SU-DHL-6 (cell line): ENCODE results near the gene NPTXR.

Experiments used
- H2AFZ ChIP-seq: fragments of 200-600 bp; sonication (generic); 2 replicates; pipeline ENCODE4 v1.6.1; 2014; ENCODE audit warnings: low read depth, mild to moderate bottlenecking, moderate library complexity, mixed read lengths, antibody characterized with exemption, low read length; ENCODE audit not compliant: severe bottlenecking
- H3F3A ChIP-seq: fragments of 200-600 bp; shearing (Covaris generic); 2 replicates; pipeline ENCODE4 v1.6.0; 2016; ENCODE audit warnings: antibody characterized with exemption, mild to moderate bottlenecking; ENCODE audit not compliant: insufficient read depth
- H3K27ac ChIP-seq: fragments of 200-600 bp; sonication (generic); 2 replicates; pipeline ENCODE4 v1.5.1; 2016; ENCODE audit warnings: low read depth, mild to moderate bottlenecking, low read length, moderate library complexity, mixed read lengths
- H3K27me3 ChIP-seq: fragments of 200-600 bp; sonication (generic), shearing (Covaris generic); 2 replicates; pipeline ENCODE4 v1.6.0; 2014; ENCODE audit warnings: mild to moderate bottlenecking, low read length
- H3K36me3 ChIP-seq: fragments of 200-600 bp; sonication (generic); 2 replicates; pipeline ENCODE4 v1.6.1; 2014; ENCODE audit warnings: mild to moderate bottlenecking, low read length, mixed read lengths
- H3K4me2 ChIP-seq: fragments of 300-600, 200-600 bp; shearing (Covaris generic), sonication (generic); 2 replicates; pipeline ENCODE4 v1.6.0; 2014; ENCODE audit warnings: low read length, low read depth, mild to moderate bottlenecking; ENCODE audit not compliant: poor library complexity, severe bottlenecking
- H3K4me3 ChIP-seq: fragments of 200-600 bp; sonication (generic); 2 replicates; pipeline ENCODE4 v1.5.1; 2014; ENCODE audit warnings: antibody characterized with exemption, low read length, mild to moderate bottlenecking, mixed read lengths; ENCODE audit not compliant: insufficient read depth, poor library complexity, severe bottlenecking
- H3K79me2 ChIP-seq: fragments of 200-600 bp; sonication (generic); 2 replicates; pipeline ENCODE4 v1.6.1; 2014; ENCODE audit warnings: mild to moderate bottlenecking, low read length, moderate library complexity; ENCODE audit not compliant: insufficient read depth
- H3K9ac ChIP-seq: fragments of 200-600 bp; sonication (generic); 2 replicates; pipeline ENCODE4 v1.7.0; 2014; ENCODE audit warnings: mild to moderate bottlenecking, low read length
- H3K9me2 ChIP-seq: fragments of 200-600 bp; sonication (generic); replicated peaks from 2 replicates; pipeline ENCODE4 v1.6.1; 2014; ENCODE audit warnings: low read length; ENCODE audit not compliant: insufficient read depth
- H3K9me3 ChIP-seq: fragments of 200-600 bp; sonication (generic); 2 replicates; pipeline ENCODE4 v1.6.1; 2014; ENCODE audit warnings: low read length, mixed read lengths; ENCODE audit not compliant: insufficient read depth
- H4K20me1 ChIP-seq: fragments of 200-600 bp; sonication (generic); 2 replicates; pipeline ENCODE4 v1.6.1; 2014; ENCODE audit warnings: low read depth, mild to moderate bottlenecking, antibody characterized with exemption, low read length, moderate library complexity, mixed read lengths
- EZH2phosphoT487 ChIP-seq: fragments of 200-600 bp; sonication (generic), shearing (Covaris generic); conservative IDR thresholded peaks from 2 replicates; pipeline ENCODE4 v1.6.1; 2018; ENCODE audit warnings: mild to moderate bottlenecking, antibody characterized with exemption, low read length, moderate library complexity, mixed read lengths
- TF ChIP-seq, protein P1 (sequence below): fragments of 200-600 bp; sonication (generic); IDR thresholded peaks from one replicate; pipeline ENCODE4 v1.5.1; 2017; ENCODE audit warnings: antibody characterized with exemption, mild to moderate bottlenecking, low read length, moderate library complexity; ENCODE audit not compliant: insufficient read depth, poor library complexity, severe bottlenecking

NPTXR gene

DNA sequence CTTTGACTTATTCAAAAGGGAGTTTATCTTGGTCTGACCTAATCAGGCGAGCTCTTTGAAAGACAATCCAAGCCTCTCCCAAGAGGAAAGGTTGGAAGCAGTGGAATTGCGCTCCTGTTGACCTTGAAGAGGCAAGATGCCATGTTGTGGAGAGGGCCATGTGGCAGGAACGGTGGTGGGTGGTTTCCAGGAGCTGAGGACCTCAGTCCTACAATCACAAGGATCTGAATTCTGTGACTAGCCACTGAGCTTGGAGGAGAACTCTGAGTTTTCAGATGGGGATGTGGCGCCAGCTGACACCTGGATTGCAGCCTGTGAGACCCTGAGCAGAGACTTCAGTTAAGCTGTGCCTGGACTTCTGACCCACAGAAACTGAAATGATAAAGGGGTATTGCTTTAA lies 34.2 kb upstream of the NPTXR start:
- Histone ChIP-seq H2AFZ (no peak overlapping the region), H3K9ac (no peak overlapping the region), H3K9me3 (no peaks in the 10 kb centered on the region), H3K4me2 (no peak overlapping the region), H3K36me3 (no peaks in the 10 kb centered on the region), H3K4me3 (no peak overlapping the region), H3K27me3 (no peaks in the 10 kb centered on the region), H3K9me2 (no peaks in the 10 kb centered on the region), H4K20me1 (no peaks in the 10 kb centered on the region), H3K27ac (no peak overlapping the region), H3K79me2 (no peaks in the 10 kb centered on the region), H3F3A (no peaks in the 10 kb centered on the region)
- TF ChIP-seq EZH2phosphoT487, result no peak
- TF ChIP-seq, protein P1, sequence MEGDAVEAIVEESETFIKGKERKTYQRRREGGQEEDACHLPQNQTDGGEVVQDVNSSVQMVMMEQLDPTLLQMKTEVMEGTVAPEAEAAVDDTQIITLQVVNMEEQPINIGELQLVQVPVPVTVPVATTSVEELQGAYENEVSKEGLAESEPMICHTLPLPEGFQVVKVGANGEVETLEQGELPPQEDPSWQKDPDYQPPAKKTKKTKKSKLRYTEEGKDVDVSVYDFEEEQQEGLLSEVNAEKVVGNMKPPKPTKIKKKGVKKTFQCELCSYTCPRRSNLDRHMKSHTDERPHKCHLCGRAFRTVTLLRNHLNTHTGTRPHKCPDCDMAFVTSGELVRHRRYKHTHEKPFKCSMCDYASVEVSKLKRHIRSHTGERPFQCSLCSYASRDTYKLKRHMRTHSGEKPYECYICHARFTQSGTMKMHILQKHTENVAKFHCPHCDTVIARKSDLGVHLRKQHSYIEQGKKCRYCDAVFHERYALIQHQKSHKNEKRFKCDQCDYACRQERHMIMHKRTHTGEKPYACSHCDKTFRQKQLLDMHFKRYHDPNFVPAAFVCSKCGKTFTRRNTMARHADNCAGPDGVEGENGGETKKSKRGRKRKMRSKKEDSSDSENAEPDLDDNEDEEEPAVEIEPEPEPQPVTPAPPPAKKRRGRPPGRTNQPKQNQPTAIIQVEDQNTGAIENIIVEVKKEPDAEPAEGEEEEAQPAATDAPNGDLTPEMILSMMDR, result no peak

DNA sequence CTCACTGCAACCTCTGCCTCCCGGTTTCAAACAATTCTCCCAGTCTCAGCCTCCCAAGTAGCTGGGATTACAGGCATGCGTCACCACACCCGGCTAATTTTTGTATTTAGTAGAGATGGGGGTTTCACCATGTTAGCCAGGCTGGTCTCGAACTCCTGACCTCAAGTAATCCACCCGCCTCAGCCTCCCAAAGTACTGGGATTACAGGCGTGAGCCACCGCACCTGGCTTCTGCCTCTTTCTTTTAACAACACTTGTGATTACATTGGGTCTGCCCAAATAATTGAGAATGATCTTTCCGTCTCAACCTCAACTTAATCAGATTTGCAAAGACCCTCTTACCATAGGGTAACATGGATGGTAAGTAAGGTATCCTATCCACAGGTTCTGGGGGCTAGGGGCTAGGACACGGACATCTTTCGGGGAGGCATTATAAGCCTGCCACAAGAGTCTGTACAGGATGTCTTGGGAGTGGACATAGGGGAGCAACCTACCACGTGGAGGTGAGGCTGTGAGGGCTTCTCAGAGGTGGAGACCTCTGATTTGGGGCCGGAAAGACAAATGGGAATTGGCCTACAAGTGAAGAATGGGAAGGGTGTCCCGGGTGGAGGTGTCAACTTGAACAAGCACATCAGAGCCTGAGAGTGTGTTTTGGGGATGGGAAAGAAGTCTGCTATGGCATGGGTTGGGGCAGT lies 30.8 kb upstream of the NPTXR start:
- no peaks in the 10 kb centered on the region for H3K36me3 ChIP-seq
- H3K79me2 ChIP-seq, result peaks cover 16% of the 10 kb centered on the region; the same call in 1 of the 2 replicates
- H4K20me1 ChIP-seq, result no peaks in the 10 kb centered on the region
- H3K9me3 ChIP-seq, result no peaks in the 10 kb centered on the region
- H3K27ac ChIP-seq, result no peak overlapping the region
- no peak overlapping the region for H3K4me2 ChIP-seq
- no peak overlapping the region for H3K4me3 ChIP-seq
- H2AFZ ChIP-seq, result no peak overlapping the region
- 0 out of 2 replicates have a peak, but pooled peaks cover 3% of the 10 kb centered on the region for H3F3A ChIP-seq
- H3K9ac ChIP-seq, result no peak overlapping the region
- no peaks in the 10 kb centered on the region for H3K27me3 ChIP-seq
- TF ChIP-seq EZH2phosphoT487, result no peak
- TF ChIP-seq, protein P1, result no peak
- H3K9me2 ChIP-seq, result no peaks in the 10 kb centered on the region

DNA sequence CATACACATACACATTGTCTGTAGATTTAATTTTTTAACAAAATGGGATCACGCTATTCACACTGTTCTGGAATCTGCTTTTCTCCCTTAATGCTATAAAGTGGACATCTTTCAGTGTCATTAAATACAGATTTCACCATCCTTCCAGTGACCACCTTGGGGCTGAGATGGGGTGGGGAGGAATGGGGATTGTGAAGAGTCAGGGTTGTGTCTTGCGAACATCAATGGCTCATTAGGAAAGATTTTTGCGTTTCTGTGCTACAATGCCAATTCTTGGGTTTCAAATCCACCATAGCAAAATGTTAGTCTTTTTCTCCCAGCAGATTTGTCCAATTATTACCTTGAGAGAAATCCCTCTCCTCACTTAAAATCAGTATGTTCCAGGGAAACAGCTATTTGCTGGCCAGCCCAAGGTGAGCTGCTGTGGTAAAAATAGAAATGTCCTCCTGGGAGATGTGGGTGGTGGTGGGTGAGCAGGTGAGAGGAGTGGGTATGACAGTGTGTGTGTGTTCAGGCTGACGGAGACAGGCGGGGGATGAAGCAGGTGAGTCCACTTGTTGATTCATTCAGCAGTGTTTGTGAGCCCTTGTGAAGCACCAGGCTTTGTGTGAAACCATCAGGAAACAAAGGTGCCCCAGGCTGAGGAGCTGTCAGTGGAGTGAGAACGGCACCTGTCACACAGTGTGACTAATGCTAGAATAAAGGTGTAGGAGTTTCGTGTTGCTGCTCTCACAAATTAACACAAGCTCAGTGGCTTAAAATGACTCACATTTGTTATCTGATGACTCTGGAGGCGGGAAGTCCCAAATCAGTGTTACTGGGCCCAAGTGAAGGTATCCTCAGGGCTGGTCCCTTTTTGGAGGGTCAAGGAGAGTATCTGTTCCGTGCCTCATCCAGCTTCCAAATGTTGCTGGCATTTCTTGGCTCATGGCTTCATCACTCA lies 29.9 kb upstream of the NPTXR start:
- H3K9ac ChIP-seq, result no peak overlapping the region
- H2AFZ ChIP-seq, result no peak overlapping the region
- H3K27ac ChIP-seq, result no peak overlapping the region
- no peaks in the 10 kb centered on the region for H3K9me2 ChIP-seq
- no peak overlapping the region for H3K4me3 ChIP-seq
- no peak for TF ChIP-seq EZH2phosphoT487
- TF ChIP-seq, protein P1, result no peak
- H3K4me2 ChIP-seq, result no peak overlapping the region
- H3K9me3 ChIP-seq, result no peaks in the 10 kb centered on the region
- no peaks in the 10 kb centered on the region for H3K36me3 ChIP-seq
- 0 out of 2 replicates have a peak, but pooled peaks cover 3% of the 10 kb centered on the region for H3F3A ChIP-seq
- H3K79me2 ChIP-seq, result peaks cover 18% of the 10 kb centered on the region; the same call in 1 of the 2 replicates
- no peaks in the 10 kb centered on the region for H4K20me1 ChIP-seq
- no peaks in the 10 kb centered on the region for H3K27me3 ChIP-seq
